GM21526 (cell line): ENCODE results near the gene EPHA2.

Experiments
- ATAC-seq: cut with Tn5 transposase; IDR thresholded peaks from one replicate; pipeline ENCODE4 v1.9.1; 2021; ENCODE audit warnings: moderate library complexity; ENCODE audit not compliant: unreplicated experiment, low FRiP score

The EPHA2 gene

GRCh38 chr1:16077406-16078245 lies 78.2 kb downstream of the EPHA2 start:
- no peak for ATAC-seq

- no peak for ATAC-seq
Observed at GRCh38 chr1:16076865-16077238, 79.0 kb downstream of the EPHA2 start.

GRCh38 chr1:16076031-16076864 lies 79.6 kb downstream of the EPHA2 start:
- no peak for ATAC-seq

- no peak for ATAC-seq
Observed at GRCh38 chr1:16075337-16076030, 80.4 kb downstream of the EPHA2 start.
